Measurements from ENCODE around the gene SEMA7A.

The SEMA7A gene

DNA sequence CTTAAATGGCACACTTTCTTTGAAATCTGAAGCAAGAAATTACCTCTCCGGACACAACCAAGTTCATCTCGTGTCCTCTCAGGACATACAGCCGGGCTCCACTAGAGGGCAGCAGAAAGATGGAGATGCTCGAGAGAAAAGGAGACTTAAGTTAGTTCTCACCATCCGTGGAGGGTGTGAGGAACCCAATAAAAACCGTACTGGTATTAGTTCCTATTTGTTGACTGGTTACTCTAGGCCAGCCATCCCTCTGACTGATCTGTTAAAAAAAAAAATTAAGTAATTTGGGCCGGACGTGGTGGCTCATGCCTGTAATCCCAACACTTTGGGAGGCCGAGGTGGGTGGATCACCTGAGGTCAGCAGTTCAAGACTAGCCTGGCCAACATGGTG, 58.5 kb downstream of the SEMA7A start:
- H3K4me3 ChIP-seq (ENCODE audit: low read depth, low read length), result no peak overlapping the region
- no peak overlapping the region for H3K27ac ChIP-seq
- in situ Hi-C loops (cut with HindIII; ENCODE audit: low pct_ligation_motif_present, low sequenced_read_pairs), result no loop called here
- TF ChIP-seq, protein P1, sequence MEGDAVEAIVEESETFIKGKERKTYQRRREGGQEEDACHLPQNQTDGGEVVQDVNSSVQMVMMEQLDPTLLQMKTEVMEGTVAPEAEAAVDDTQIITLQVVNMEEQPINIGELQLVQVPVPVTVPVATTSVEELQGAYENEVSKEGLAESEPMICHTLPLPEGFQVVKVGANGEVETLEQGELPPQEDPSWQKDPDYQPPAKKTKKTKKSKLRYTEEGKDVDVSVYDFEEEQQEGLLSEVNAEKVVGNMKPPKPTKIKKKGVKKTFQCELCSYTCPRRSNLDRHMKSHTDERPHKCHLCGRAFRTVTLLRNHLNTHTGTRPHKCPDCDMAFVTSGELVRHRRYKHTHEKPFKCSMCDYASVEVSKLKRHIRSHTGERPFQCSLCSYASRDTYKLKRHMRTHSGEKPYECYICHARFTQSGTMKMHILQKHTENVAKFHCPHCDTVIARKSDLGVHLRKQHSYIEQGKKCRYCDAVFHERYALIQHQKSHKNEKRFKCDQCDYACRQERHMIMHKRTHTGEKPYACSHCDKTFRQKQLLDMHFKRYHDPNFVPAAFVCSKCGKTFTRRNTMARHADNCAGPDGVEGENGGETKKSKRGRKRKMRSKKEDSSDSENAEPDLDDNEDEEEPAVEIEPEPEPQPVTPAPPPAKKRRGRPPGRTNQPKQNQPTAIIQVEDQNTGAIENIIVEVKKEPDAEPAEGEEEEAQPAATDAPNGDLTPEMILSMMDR (IDR thresholded peaks at IDR 0.05; ENCODE audit: low read depth, low read length, missing control alignments), result peak; percentile 91
- no peaks in the 10 kb centered on the region for H3K27me3 ChIP-seq (replicated peaks)
- peak; percentile 77 for DNase-seq
- H3K36me3 ChIP-seq (replicated peaks), result no peaks in the 10 kb centered on the region

- DNase-seq, result no peak
- Histone ChIP-seq H3K27ac (no peak overlapping the region), H3K4me3 (ENCODE audit: low read depth, low read length) (peak overlapping the region; percentile 65), H3K36me3 (replicated peaks) (no peaks in the 10 kb centered on the region), H3K27me3 (replicated peaks) (no peaks in the 10 kb centered on the region)
- in situ Hi-C loops (cut with HindIII; ENCODE audit: low pct_ligation_motif_present, low sequenced_read_pairs), result loop anchor here (25.0 kb wide), 1 partner anchor 388 kb away; no protein-coding TSS in a partner anchor
- TF ChIP-seq, protein P1 (IDR thresholded peaks at IDR 0.05; ENCODE audit: low read depth, low read length, missing control alignments), result no peak
Observed at GRCh38 chr15:74374648-74375302, 59.0 kb downstream of the SEMA7A start.

DNA sequence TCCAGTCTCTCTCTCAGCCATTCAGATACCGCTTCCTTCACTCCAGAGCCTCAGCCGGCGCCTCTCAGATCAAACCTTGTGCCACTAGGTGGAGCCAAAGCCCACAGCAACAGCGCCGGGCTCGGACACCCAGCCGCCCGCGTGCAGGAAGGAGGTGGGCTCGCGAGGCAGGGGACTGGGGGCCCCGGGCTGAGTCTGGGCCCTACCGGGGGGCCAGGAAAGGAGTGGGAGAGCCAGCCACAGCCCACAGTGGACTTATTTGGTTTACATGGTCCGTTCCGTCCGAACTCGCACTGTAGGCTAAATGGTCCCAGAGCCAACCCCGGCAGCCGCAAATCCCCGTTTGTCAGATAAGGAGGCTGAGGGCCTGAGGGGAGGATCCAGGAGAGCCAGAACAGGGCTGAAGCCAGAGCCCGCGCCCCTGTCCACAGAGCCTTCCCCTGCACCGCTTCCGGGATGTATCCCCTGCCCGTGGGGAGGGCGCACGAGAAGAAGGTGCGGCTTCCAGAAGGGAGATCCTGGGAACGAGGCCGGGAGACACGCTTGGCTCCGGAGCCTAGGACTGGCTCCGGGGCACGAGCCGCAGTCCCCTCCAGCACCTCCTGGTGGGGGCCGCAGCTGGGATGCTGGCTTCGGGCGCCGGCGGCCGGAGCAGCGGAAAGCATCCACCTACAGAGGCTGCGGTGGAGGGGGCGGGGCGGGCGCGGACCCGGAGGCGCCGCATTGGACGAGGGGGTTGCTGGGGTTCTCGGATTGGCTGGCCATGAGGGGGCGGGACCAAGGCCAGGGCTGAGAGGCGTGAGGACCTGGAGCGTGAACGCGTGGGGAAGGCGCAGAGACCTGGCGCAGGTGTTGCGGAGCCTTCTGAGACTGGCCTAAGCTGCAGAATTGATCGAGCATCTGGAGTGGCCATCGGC, 59.8 kb downstream of the SEMA7A start:
- no peaks in the 10 kb centered on the region for H3K27me3 ChIP-seq (replicated peaks)
- in situ Hi-C loops (cut with HindIII; ENCODE audit: low pct_ligation_motif_present, low sequenced_read_pairs), result loop anchor here (25.0 kb wide), 1 partner anchor 388 kb away; no protein-coding TSS in a partner anchor
- no peak overlapping the region for H3K27ac ChIP-seq
- TF ChIP-seq, protein P1 (IDR thresholded peaks at IDR 0.05; ENCODE audit: low read depth, low read length, missing control alignments), result peak; percentile 89
- H3K4me3 ChIP-seq (ENCODE audit: low read depth, low read length), result peak overlapping the region; percentile 65
- DNase-seq, result peak; percentile 83
- no peaks in the 10 kb centered on the region for H3K36me3 ChIP-seq (replicated peaks)

DNA sequence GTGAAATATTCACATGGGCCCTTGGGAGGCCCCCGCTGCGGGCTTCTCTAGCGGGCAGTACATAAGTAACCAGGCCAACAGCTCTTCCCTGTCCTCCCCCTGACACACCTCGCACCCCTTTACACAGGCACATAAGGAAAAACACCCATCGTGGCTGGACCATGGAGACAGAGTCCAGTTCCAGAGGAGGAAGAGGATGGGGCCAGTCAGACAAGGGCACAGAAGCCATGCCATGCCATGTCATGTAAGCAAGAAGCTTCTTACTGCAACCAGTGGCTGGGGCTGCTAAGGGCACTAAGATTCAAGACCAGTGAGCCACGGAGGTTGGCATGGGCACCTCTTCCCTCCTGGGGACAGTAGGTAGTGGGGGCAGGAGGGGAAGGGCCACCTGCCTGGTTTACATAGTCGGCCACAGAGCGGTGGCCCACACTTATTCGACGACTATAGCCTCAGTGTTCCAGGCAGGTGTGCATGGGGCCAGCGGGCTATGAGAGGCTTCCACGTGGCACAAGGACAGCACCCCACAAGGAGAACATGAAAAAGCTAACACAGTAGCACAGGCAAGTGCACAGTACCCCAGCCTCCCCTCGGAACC, 60.6 kb downstream of the SEMA7A start:
- TF ChIP-seq, protein P1 (IDR thresholded peaks at IDR 0.05; ENCODE audit: low read depth, low read length, missing control alignments), result no peak
- no peak overlapping the region for H3K4me3 ChIP-seq (ENCODE audit: low read depth, low read length)
- H3K27me3 ChIP-seq (replicated peaks), result no peaks in the 10 kb centered on the region
- H3K27ac ChIP-seq, result no peak overlapping the region
- no peaks in the 10 kb centered on the region for H3K36me3 ChIP-seq (replicated peaks)
- DNase-seq, result no peak
- in situ Hi-C loops (cut with HindIII; ENCODE audit: low pct_ligation_motif_present, low sequenced_read_pairs), result loop anchor here (25.0 kb wide), 1 partner anchor 389 kb away; no protein-coding TSS in a partner anchor

DNA sequence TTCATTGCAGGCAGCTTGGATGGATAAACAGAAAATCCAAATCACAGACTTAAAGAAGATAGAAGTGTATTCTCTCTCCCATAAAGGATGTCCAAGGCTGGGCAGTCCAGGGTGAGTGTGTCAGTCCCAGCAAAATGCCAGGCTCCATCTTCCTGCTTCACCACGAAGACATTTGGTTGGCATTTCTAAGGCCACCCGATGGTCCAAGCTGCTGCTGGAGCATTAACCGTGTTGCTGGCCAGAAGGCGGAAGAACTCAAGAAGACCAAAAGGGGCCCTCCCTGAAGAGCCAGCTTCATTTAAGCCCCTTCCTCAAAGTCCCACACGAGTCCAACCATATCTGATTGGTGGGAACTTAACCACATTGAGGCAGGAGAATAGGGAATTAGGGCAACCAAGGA, 63.3 kb downstream of the SEMA7A start:
- in situ Hi-C loops (cut with HindIII; ENCODE audit: low pct_ligation_motif_present, low sequenced_read_pairs), result loop anchor here (25.0 kb wide), 1 partner anchor 392 kb away; no protein-coding TSS in a partner anchor
- TF ChIP-seq, protein P1 (IDR thresholded peaks at IDR 0.05; ENCODE audit: low read depth, low read length, missing control alignments), result no peak
- no peak for DNase-seq
- no peaks in the 10 kb centered on the region for H3K27me3 ChIP-seq (replicated peaks)
- no peak overlapping the region for H3K4me3 ChIP-seq (ENCODE audit: low read depth, low read length)
- no peaks in the 10 kb centered on the region for H3K36me3 ChIP-seq (replicated peaks)
- no peak overlapping the region for H3K27ac ChIP-seq
